GM12865 (cell line): ENCODE results near the gene HOXB6.

Experiments
- DNase-seq: peaks from one replicate; pipeline ENCODE4 v3.0.0; 2010; ENCODE audit warnings: low read depth
- H3K4me3 ChIP-seq: 2 replicates; pipeline ENCODE4 v1.5.1; 2011; ENCODE audit warnings: mild to moderate bottlenecking, low read depth, low read length, control low read depth
- CTCF ChIP-seq: IDR thresholded peaks from 2 replicates; pipeline ENCODE4 v1.5.1; 2011; ENCODE audit warnings: low read length, control low read depth, low read depth, inconsistent platforms; ENCODE audit not compliant: insufficient read depth; ENCODE audit errors: missing control alignments

HOXB6 gene

GRCh38 chr17:48604770-48605329 is at the start of gene HOXB6:
Gene HOXB6, minus strand, starts transcription at chr17:48604986. Its CDS starts 6,836 bp downstream, at chr17:48598150.
- no peak for DNase-seq
- no peak for TF ChIP-seq CTCF
- H3K4me3 ChIP-seq: no peak within 1 kb of the TSS

- H3K4me3 ChIP-seq: no peak overlapping the region
- DNase-seq: no peak
- TF ChIP-seq CTCF: no peak
Observed at GRCh38 chr17:48649741-48650140, 45.0 kb upstream of the HOXB6 start.

- no peak for DNase-seq
- peak overlapping the region; percentile 57 for H3K4me3 ChIP-seq
- no peak for TF ChIP-seq CTCF
Observed at GRCh38 chr17:48647963-48648245, 43.1 kb upstream of the HOXB6 start.

- no peak for TF ChIP-seq CTCF
- DNase-seq: peak; percentile 34
- H3K4me3 ChIP-seq: peak overlapping the region; percentile 57
Observed at GRCh38 chr17:48647103-48647962, 42.5 kb upstream of the HOXB6 start.

GRCh38 chr17:48646183-48647102 is 41.7 kb upstream of the HOXB6 start:
- peak; percentile 31 for DNase-seq
- peak overlapping the region; percentile 57 for H3K4me3 ChIP-seq
- TF ChIP-seq CTCF: no peak

- H3K4me3 ChIP-seq: no peak overlapping the region
- no peak for TF ChIP-seq CTCF
- DNase-seq: no peak
Observed at GRCh38 chr17:48645639-48646182, 40.9 kb upstream of the HOXB6 start.
